COLO668 (cell line): ENCODE measurements around the gene EDNRA.

Experiments
- DNase-seq: peaks from one replicate; lab custom pipeline; 2025; ENCODE audit not compliant: unreplicated experiment; lab: John Stamatoyannopoulos, UW

EDNRA gene

DNA sequence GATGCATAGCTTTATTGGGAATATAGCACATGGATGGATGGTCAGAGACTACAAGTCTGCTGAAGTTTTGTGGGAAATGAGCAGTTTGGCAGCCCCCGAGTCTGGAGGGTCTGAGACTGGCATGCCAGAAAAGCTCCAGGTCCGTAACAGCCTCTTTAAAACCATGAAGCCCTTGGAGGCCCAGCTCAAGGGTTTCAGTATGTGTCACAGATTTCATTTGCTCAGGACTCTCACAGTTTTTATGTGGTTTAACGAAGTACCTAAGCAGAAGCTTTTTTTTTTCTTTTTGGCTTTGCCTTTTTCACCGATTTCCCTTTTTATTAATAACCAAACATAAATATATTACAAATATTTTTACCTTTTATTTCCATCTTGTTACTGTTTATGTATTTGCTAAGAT lies 105.7 kb downstream of the EDNRA start:
- DNase-seq, result no peak

DNA sequence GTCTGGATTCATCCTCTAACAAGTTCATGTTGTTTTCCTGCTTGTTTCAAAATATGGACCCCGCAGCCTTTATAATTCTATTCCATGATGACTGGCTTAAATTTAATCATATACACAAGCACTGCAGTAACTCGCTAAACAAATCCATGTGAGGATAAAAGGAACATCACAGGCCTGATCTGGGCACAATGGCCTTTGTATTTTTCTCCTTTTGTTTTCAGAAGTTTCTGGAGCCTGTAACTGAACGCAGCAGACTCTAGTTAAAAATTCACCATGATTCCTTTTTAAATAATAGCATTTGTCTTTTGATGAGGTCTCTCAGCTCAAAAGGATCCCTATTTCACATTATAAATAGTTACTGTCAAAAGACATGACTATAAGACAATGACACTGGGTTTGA lies 106.1 kb downstream of the EDNRA start:
- no peak for DNase-seq

DNA sequence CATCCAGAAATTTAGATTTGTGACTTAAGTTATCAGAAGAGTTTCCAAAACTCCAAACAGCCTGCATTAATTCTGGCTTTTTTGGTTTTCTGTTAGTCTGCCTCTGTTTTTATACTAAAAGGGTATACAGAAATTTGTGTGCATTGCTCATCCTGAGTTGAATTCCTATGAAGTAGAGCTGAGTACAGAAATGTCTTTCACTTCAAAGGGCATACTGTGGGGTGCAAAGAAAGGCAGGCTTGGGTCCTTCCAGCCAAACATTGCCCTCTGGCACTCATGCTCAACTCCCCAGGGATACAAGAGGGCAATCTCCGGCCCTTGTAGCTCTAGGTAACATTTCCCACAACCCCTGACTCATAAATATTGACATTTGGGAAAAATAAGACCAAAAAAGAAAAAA lies 108.7 kb downstream of the EDNRA start:
- DNase-seq, result no peak

DNA sequence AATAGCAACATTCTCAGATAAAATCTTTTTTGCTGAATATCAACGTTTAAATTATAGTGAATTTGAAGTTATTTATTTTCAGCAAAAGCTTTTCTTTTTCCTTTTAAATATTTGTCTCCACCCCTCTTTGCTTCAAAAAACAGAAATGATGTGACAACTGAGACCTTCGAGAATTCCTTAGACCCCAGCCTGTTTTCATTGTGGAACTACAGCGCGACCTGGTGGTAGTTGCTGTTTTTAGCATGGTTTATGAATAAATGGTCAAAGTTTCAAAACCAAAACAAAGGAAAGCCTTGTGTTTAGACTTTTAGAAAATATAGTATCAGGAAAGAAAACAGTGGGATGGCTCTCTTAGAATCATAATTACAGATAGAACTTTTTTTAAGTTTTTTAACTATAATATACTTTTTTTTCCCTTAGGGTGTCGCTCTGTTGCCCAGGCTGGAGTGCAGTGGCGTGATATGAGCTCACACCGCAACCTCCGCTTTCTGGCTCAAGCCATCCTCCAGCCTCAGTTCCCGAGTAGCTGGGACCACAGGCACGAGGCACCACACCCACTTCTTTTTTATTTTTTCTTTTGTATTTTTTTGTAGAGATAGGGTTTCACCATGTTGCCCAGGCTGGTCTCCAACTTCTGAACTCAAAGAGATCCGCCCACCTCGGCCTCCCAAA lies 109.5 kb downstream of the EDNRA start:
- peak; percentile 31 for DNase-seq

DNA sequence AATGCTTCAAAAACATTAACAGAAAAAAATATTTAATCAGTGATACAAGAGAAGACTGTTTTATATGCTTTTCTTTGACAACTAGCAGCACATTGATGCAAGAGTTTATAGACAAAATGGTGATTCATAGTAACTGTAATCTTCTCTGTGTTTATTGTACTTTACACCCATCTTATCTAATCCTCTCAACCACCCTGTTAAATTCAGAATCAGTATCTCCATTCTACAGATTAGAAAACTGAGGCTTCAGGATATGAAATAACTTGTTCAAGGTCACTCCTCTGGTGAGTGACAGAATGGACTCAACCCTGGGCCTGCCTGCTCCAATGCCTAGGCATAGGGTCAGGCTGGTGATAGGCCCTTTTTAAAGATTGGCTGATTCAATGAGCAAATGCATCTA lies 110.2 kb downstream of the EDNRA start:
- no peak for DNase-seq

DNA sequence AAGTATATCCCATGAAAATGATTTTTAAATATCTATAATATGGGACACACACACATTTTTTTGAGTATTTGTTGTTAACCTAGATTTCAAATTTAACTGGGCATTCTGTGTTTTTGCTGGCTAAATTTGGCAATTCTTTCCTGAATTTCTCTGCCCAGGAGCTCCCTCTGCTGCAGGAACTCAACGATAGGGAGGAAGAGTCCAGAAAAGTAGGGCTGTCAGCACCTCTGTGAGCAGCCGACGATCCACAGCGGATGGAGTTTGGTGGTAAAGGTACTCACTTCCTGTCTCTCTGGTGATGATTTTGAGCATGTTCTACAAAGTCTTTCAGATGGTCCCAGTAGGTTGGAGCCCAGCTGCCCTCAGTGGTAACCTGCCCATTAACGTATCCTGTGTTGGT lies 113.2 kb downstream of the EDNRA start:
- no peak for DNase-seq
